GM19468 (cell line): ENCODE measurements around the gene IBA57.
"Not testable (repeated sequence)": the region's sequence is repeated elsewhere in the genome, so short reads cannot be mapped to it uniquely, and the experiment has no call there.

ENCODE experiments used
- ATAC-seq: cut with Tn5 transposase; IDR thresholded peaks from one replicate; pipeline ENCODE4 v1.9.1; 2021; ENCODE audit warnings: mild to moderate bottlenecking, moderate library complexity, moderate number of reproducible peaks; ENCODE audit not compliant: unreplicated experiment; ENCODE audit errors: extremely low read depth

IBA57 gene

GRCh38 chr1:228182296-228183030 lies 16.9 kb downstream of the IBA57 start:
- ATAC-seq = no peak

- no peak for ATAC-seq
Observed at GRCh38 chr1:228184152-228184551, 18.5 kb downstream of the IBA57 start.

- no peak for ATAC-seq
Observed at GRCh38 chr1:228185641-228185965, 20.0 kb downstream of the IBA57 start.

- not testable (repeated sequence) for ATAC-seq
Observed at GRCh38 chr1:228188249-228188648, 22.6 kb downstream of the IBA57 start.

GRCh38 chr1:228190182-228190581 lies 24.6 kb downstream of the IBA57 start:
- no peak for ATAC-seq

- ATAC-seq = no peak
Observed at GRCh38 chr1:228190778-228191177, 25.2 kb downstream of the IBA57 start.

- no peak for ATAC-seq
Observed at GRCh38 chr1:228194436-228194835, 28.8 kb downstream of the IBA57 start.

GRCh38 chr1:228194921-228195812 lies 29.6 kb downstream of the IBA57 start:
- ATAC-seq = no peak

- no peak for ATAC-seq
Observed at GRCh38 chr1:228197555-228198147, 32.0 kb downstream of the IBA57 start.

GRCh38 chr1:228198977-228199590 lies 33.5 kb downstream of the IBA57 start:
- no peak for ATAC-seq

- ATAC-seq = no peak
Observed at GRCh38 chr1:228204958-228205357, 39.4 kb downstream of the IBA57 start.

GRCh38 chr1:228205526-228206436 lies 40.2 kb downstream of the IBA57 start:
- no peak for ATAC-seq

GRCh38 chr1:228206582-228207351 lies 41.2 kb downstream of the IBA57 start:
- ATAC-seq = no peak

- ATAC-seq = no peak
Observed at GRCh38 chr1:228207381-228207810, 41.8 kb downstream of the IBA57 start.

GRCh38 chr1:228207851-228208821 lies 42.5 kb downstream of the IBA57 start, which contains the start of gene OBSCN:
Gene OBSCN, plus strand, starts transcription at chr1:228208044. Its CDS starts 3,740 bp downstream, at chr1:228211784.
- no peak for ATAC-seq

- ATAC-seq = no peak
Observed at GRCh38 chr1:228208831-228209551, 43.4 kb downstream of the IBA57 start.

GRCh38 chr1:228209657-228210056 lies 44.1 kb downstream of the IBA57 start:
- ATAC-seq = no peak
